Endothelial cell of umbilical vein (primary cell): ENCODE data around the gene FLT4. TPM values are rescaled to one million over a fixed set of nuclear protein-coding genes. Genes with fewer than 3 reads are reported as not detected.

Experiments used
- BruUV-seq: library from RNA; stranded (reverse); fragments of 400-500 nt; replicated peaks from 2 replicates; lab custom pipeline; 2021; lab: Mats Ljungman, UMichigan
- CTCF ChIA-PET: fragments of 300-600, 350-600 bp; sonication (Branson Sonifier 250); formaldehyde crosslinking; loops from one replicate; lab custom pipeline; 2021; ENCODE audit warnings: antibody characterized with exemption, inconsistent platforms; lab: Charles Lee
- POLR2A ChIA-PET: fragments of 300-600, 350-600 bp; sonication (Branson Sonifier 250); formaldehyde crosslinking; loops from one replicate; lab custom pipeline; 2021; ENCODE audit warnings: antibody characterized with exemption, inconsistent platforms; lab: Charles Lee
- DNase-seq: peaks from one replicate; pipeline ENCODE4 v3.0.0-alpha.2; 2011; ENCODE audit warnings: low read depth, low spot score
- FAIRE-seq: peaks from 2 replicates; lab custom pipeline; 2011; peaks lifted over from hg19 to GRCh38; lab: Jason Lieb, UNC
- H2AFZ ChIP-seq: 2 replicates; pipeline ENCODE4 v1.6.0; 2012; ENCODE audit warnings: low read depth, low read length, control low read depth, inconsistent platforms
- H3K27ac ChIP-seq: 2 replicates; pipeline ENCODE4 v1.5.1; 2011; ENCODE audit warnings: low read depth, mild to moderate bottlenecking, control low read depth, low read length, moderate library complexity; ENCODE audit not compliant: insufficient read depth
- H3K27me3 ChIP-seq, 2 experiments: 2 replicates each; pipeline versions ENCODE4 v1.6.0 to v1.6.1; 2011; ENCODE audit warnings: low read length in 2 of 2, mixed read lengths in 1 of 2; ENCODE audit not compliant: control insufficient read depth in 2 of 2, insufficient read depth in 2 of 2
- H3K36me3 ChIP-seq, 2 experiments: 2 replicates in 1 of 2; 3 replicates in 1 of 2; pipeline ENCODE4 v1.5.1; 2011; ENCODE audit warnings: low read length in 2 of 2, mild to moderate bottlenecking in 1 of 2, moderate library complexity in 1 of 2; ENCODE audit not compliant: control insufficient read depth in 2 of 2, insufficient read depth in 2 of 2; ENCODE audit errors: extremely low read depth in 1 of 2
- H3K4me1 ChIP-seq: 3 replicates; pipeline ENCODE4 v1.5.1; 2011; ENCODE audit warnings: mild to moderate bottlenecking, low read length; ENCODE audit not compliant: control insufficient read depth, insufficient read depth; ENCODE audit errors: extremely low read depth
- H3K4me2 ChIP-seq: 2 replicates; pipeline ENCODE4 v1.6.1; 2011; ENCODE audit warnings: low read length, control low read depth, mixed read lengths; ENCODE audit not compliant: insufficient read depth
- H3K4me3 ChIP-seq, 3 experiments: fragments of 200-600 bp in 1 of 3; sonication (generic), shearing (Covaris generic) in 1 of 3; replicated peaks in 1 of 3; 2 replicates each; pipeline ENCODE4 v1.5.1; 2011 to 2016; ENCODE audit warnings: control low read depth in 3 of 3, low read length in 3 of 3, mild to moderate bottlenecking in 2 of 3, inconsistent platforms in 1 of 3, low read depth in 1 of 3, moderate library complexity in 1 of 3; ENCODE audit not compliant: insufficient read depth in 1 of 3
- H3K79me2 ChIP-seq: 2 replicates; pipeline ENCODE4 v1.6.0; 2012; ENCODE audit warnings: low read length, inconsistent platforms; ENCODE audit not compliant: control insufficient read depth, insufficient read depth
- H3K9ac ChIP-seq: replicated peaks from 2 replicates; pipeline ENCODE3; 2011; ENCODE audit warnings: low read length, control low read depth; ENCODE audit not compliant: insufficient read depth; ENCODE audit errors: extremely low read depth
- H3K9me1 ChIP-seq: replicated peaks from 3 replicates; pipeline ENCODE4 v1.6.0; 2011; ENCODE audit warnings: mild to moderate bottlenecking, low read length; ENCODE audit not compliant: control insufficient read depth, insufficient read depth; ENCODE audit errors: extremely low read depth
- H3K9me3 ChIP-seq: replicated peaks from 2 replicates; pipeline ENCODE4 v1.5.1; 2012; ENCODE audit warnings: low read length, inconsistent platforms; ENCODE audit not compliant: control insufficient read depth, insufficient read depth
- H4K20me1 ChIP-seq: replicated peaks from 2 replicates; pipeline ENCODE3; 2011; ENCODE audit warnings: mild to moderate bottlenecking, low read length; ENCODE audit not compliant: control insufficient read depth, insufficient read depth; ENCODE audit errors: extremely low read depth
- CTCF ChIP-seq, 2 donors: IDR thresholded peaks; 1 replicate in 1 of 2; 2 replicates in 1 of 2; pipeline ENCODE4 v1.5.1; 2011; ENCODE audit warnings: low read length in 2 of 2, mild to moderate bottlenecking in 2 of 2, moderate library complexity in 2 of 2, control low read depth in 1 of 2, inconsistent platforms in 1 of 2, low read depth in 1 of 2; ENCODE audit not compliant: insufficient read depth in 1 of 2; ENCODE audit errors: extremely low read depth in 1 of 2
- EZH2 ChIP-seq: IDR thresholded peaks from 2 replicates; pipeline ENCODE4 v1.6.1; 2012; ENCODE audit warnings: borderline replicate concordance, low read depth, mild to moderate bottlenecking, moderate library complexity, low read length, inconsistent platforms; ENCODE audit not compliant: severe bottlenecking
- FOS ChIP-seq: IDR thresholded peaks from 2 replicates; pipeline ENCODE4 v1.6.1; 2011; ENCODE audit warnings: mild to moderate bottlenecking, low read length, moderate library complexity, borderline replicate concordance; ENCODE audit not compliant: insufficient read depth
- GATA2 ChIP-seq: IDR thresholded peaks from 2 replicates; pipeline ENCODE4 v1.7.0; 2011; ENCODE audit warnings: low read depth, mild to moderate bottlenecking, moderate library complexity, mixed read lengths, low read length; ENCODE audit not compliant: insufficient read length, insufficient read depth
- JUN ChIP-seq: IDR thresholded peaks from 2 replicates; pipeline ENCODE4 v1.6.1; 2011; ENCODE audit warnings: borderline replicate concordance, low read depth; ENCODE audit not compliant: insufficient read length, insufficient read depth
- MAX ChIP-seq: IDR thresholded peaks from 2 replicates; pipeline ENCODE4 v1.6.1; 2011; ENCODE audit not compliant: insufficient read depth, insufficient read length
- MYC ChIP-seq: IDR thresholded peaks from one replicate; pipeline ENCODE4 v1.6.1; 2011; ENCODE audit warnings: mild to moderate bottlenecking, low read depth, low read length
- POLR2A ChIP-seq: IDR thresholded peaks from 2 replicates; pipeline ENCODE4 v1.6.1; 2012; ENCODE audit warnings: low read depth, mild to moderate bottlenecking, control low read depth, low read length
- POLR2AphosphoS5 ChIP-seq: IDR thresholded peaks from 2 replicates; pipeline ENCODE4 v1.6.1; 2012; ENCODE audit warnings: low read depth, mild to moderate bottlenecking, control low read depth, low read length, moderate library complexity; ENCODE audit not compliant: insufficient read depth
- dilution Hi-C: fragments of 300-500 bp; cut with MboI; formaldehyde crosslinking; loops from one replicate; pipeline ENCODE4 v1.15.0; 2019; ENCODE audit warnings: low sequenced_read_pairs; ENCODE audit not compliant: extremely low pct_ligation_motif_present
- intact Hi-C: fragments of 100-400 bp; cut with micrococcal nuclease; formaldehyde crosslinking; loops from one replicate; pipeline ENCODE4 v1.10.0; 2022
- polyA plus RNA-seq, 4 experiments: library from polyadenylated mRNA; depleted of rRNA in 3 of 4; stranded (reverse) in 3 of 4; unstranded in 1 of 4; fragments of >200 nt; gene quantifications; 2 replicates each; pipeline versions ENCODE4 v1.2.1 to v1.2.3, GENCODE V29; 2011 to 2012; ENCODE audit warnings: missing spikeins in 1 of 4
- total RNA-seq: library from RNA; stranded (reverse); gene quantifications from 2 replicates; pipeline ENCODE4 v1.2.3, GENCODE V29; 2021

Gene FLT4
- total and polyA plus RNA-seq, 2 donors (not counting 3 experiments of a cell fraction or from before 2014, with no cell fraction given) = 44.4 to 71.5 TPM

GRCh38 chr5:180646289-180646962 lies 3.0 kb downstream of the FLT4 start:
- H3K4me2 ChIP-seq = no peak overlapping the region
- BruUV-seq = no TSS peak
- dilution Hi-C loops = no loop called here
- H3K36me3 ChIP-seq = no peaks in the 10 kb centered on the region
- H3K79me2 ChIP-seq = no peaks in the 10 kb centered on the region
- intact Hi-C loops = loop anchor here (5.0 to 10.0 kb wide), 3 partner anchors 166 to 352 kb away; partner anchors contain the start of genes GFPT2 and MAPK9
- no peak for TF ChIP-seq POLR2AphosphoS5
- no peak for TF ChIP-seq EZH2
- ChIA-PET CTCF (interaction anchor here (0.8 to 2.0 kb wide), 4 partner anchors 10 to 318 kb away, joined by 3 to 7 read pairs (median 5); no protein-coding TSS in a partner anchor), POLR2A (no interaction called here)
- H3K9ac ChIP-seq = no peak overlapping the region
- peak overlapping the region; percentile 51 for H3K27ac ChIP-seq
- FAIRE-seq = no peak
- H2AFZ ChIP-seq = no peak overlapping the region
- no peak overlapping the region for H3K4me3 ChIP-seq
- H3K27me3 ChIP-seq = peaks cover 3 to 13% of the 10 kb centered on the region in 2 experiments
- H4K20me1 ChIP-seq = no peaks in the 10 kb centered on the region
- no peak for DNase-seq
- H3K9me1 ChIP-seq = no peaks in the 10 kb centered on the region
- H3K9me3 ChIP-seq = no peaks in the 10 kb centered on the region
- H3K4me1 ChIP-seq = peaks cover 30% of the 10 kb centered on the region

- no peaks in the 10 kb centered on the region for H4K20me1 ChIP-seq
- peak overlapping the region; percentile 51 for H3K27ac ChIP-seq
- peaks cover 30% of the 10 kb centered on the region for H3K4me1 ChIP-seq
- H2AFZ ChIP-seq = peak overlapping the region; percentile 75
- ChIA-PET POLR2A (no interaction called here), CTCF (interaction anchor here (0.9 to 2.0 kb wide), 4 partner anchors 18 to 317 kb away, joined by 3 to 7 read pairs (median 4); no protein-coding TSS in a partner anchor)
- peak; percentile 74 for FAIRE-seq
- H3K27me3 ChIP-seq = peaks cover 0 to 7% of the 10 kb centered on the region in 2 experiments
- H3K4me3 ChIP-seq = no peak overlapping the region
- dilution Hi-C loops (no loop called here), intact Hi-C loops (loop anchor here (1.0 to 10.0 kb wide), 6 partner anchors 9 to 351 kb away; partner anchors contain the start of genes CNOT6, GFPT2 and MAPK9)
- H3K9ac ChIP-seq = peak overlapping the region; percentile 43
- no peaks in the 10 kb centered on the region for H3K9me1 ChIP-seq
- peak; percentile 93 for DNase-seq
- no peaks in the 10 kb centered on the region for H3K36me3 ChIP-seq
- H3K9me3 ChIP-seq = no peaks in the 10 kb centered on the region
- peak; percentile 80 for TF ChIP-seq MAX
- no peak for TF ChIP-seq FOS
- TF ChIP-seq GATA2 = peak; percentile 12
- TF ChIP-seq MYC = peak; percentile 50
- TF ChIP-seq JUN = no peak
- TF ChIP-seq POLR2AphosphoS5 = peak; percentile 41
- TF ChIP-seq POLR2A = no peak
- no peak for TF ChIP-seq EZH2
- TF ChIP-seq CTCF (IDR thresholded peaks at IDR 0.05; ENCODE audit: extremely low read depth in 1 of 2, insufficient read depth in 1 of 2, low read depth in 1 of 2, low read length in 2 of 2) = no peak
- no peak overlapping the region for H3K4me2 ChIP-seq
- TSS peak; percentile 27 for BruUV-seq
- H3K79me2 ChIP-seq = no peaks in the 10 kb centered on the region
These were observed 3.9 kb downstream of the FLT4 start for GRCh38 chr5:180645274-180646204.
